NOMO-1 (cell line): Measurements from ENCODE around the gene SSC5D.
"Not testable (repeated sequence)": the region's sequence is repeated elsewhere in the genome, so short reads cannot be mapped to it uniquely, and the experiment has no call there.

Source experiments
- DNase-seq, 2 experiments: peaks; one replicate each; lab custom pipeline; 2025; ENCODE audit not compliant: unreplicated experiment in 2 of 2; lab: John Stamatoyannopoulos, UW

Gene SSC5D

DNA sequence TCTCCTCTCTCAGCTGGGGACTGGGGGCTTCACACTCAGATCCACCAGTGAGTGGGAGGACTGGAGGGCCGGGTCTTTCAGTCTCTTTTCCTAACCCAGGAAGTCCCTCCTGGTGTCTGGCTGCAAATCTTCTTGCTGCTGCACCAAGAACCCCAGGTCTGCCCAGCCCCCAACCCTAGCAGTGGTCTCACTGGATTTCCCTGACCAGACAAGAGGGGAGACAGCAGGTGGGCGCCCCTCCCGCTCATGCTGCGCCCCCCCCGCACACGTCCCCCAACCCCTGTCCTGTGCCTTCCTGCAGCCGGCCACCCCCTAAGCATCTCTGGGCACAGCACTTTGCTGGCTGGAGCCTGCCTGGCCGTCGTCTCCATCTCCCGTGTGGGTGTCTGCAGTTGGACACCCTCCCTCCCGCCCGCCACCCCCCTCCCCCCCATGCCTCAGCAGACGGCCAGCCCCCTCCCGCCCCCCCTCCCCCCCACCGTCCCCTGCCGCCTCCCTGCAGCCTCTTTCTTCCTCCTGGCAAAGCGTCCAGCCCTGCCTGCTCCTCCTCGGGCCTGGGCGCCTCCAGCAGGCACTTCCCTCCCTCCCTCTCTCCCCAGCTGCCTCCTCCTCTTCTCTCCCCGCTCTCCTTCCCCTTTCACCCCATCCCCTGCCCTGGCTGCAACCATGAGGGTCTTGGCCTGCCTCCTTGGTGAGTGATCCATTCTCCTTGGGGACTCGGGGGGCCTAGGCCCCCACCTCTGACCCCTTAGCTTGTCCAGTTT lies at the start of gene SSC5D:
SSC5D (plus strand) TSS at position 513 of the 764 bp plus-strand sequence; CDS start at position 667, 154 bp downstream.
- no peak for DNase-seq

DNA sequence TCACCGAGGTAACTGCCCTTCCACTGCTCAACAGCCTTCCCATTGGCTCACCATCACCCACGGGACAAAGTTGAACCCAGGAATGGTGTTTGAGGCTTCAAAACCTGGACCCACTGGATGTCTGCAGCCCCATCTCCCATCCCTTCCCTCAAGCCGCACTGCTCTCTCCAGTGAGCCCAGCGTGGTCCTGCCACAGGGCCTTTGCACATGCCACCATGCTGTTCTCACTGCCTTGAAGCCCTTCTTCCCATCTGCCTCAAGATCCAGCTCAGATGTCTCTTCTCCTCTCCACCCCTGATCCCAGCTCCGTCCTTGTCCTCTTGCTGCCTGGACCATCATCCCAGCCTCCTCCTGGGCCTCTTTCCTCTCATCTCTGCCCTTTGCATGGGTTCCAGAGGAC lies 49.2 kb upstream of the SSC5D start:
- DNase-seq = no peak

DNA sequence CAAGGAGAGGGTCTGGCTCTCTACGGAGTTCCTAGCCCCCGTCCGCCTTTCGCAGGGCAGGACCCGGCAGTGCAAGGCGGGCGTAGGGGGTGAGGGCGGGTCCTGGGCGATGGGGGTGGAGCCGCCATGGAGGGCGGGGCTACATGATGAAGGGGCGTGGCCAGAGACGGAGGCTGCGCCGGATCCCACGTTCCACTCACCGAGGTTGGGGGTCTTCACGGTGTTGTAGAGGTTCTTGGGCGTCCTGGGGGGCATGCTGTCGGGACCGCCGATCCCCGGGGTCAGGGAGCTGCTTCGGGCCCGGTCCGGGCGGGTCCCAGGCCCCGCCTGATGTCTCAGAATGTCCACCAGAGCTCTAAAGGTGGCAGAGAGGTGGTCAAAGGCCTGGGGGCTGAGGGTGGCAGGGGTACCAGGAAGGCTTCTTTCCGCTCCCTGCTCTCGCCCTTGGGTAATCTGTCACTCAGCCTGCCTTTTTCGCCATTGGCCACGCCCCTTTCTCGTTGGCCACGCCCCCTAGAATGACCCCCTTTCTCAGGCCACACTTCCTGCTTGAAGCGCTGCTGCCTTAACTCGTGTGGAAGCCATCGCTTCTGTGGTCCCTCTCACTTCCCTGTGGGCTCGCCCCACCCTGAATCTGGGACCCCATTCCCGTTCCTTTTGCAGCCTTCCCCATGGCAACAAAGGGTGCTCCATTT lies 47.7 kb upstream of the SSC5D start:
- DNase-seq = peak; percentile 48 to 52

DNA sequence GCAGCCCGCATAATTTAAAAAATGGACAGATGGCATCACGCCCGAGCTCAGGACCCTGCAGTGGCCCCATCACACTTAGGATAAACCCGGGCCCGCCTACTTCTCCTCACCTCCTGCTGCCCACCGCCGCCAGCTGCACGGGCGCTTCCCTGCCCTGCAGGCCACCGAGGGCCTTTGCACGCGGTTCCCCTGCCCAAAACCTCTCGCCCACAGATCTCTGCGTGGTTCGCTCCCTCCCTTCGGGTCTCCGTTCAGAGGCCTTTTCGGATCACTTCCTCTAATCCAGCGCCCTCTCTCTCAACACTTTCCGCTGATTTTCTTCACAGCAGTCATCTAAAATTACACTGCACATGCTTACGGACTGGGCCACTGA lies 46.9 kb upstream of the SSC5D start:
- peak; percentile 76 to 89 for DNase-seq

DNA sequence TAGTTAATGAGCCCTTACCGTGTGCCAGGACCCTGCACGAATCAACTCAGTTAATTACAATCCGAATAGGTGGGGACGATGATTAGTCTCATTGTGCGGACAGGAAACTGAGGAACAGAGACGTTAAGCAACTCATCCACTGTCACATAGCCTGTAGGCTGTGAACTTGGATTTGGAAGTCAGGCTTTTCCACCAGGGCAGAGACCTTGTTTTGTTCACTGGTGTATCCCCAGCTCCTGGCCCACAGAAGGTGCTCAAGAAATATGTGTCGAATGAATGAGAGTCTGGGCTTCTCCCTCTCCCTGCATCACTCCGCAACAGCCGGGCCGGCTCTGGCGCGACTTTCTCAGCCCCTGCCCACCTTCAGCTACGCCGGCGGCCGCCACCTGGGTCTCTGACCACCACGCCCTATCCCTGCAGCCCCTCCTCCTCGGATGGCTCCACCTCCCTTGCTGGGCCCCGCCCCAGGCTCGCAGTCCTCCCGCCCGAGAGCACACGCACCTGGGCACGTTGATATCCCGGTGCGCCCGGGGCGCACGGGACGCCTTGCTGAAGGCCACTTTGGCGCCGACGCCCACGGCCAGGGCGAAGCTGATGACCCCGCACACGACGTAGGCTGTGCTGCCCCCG lies 46.4 kb upstream of the SSC5D start:
- DNase-seq = no peak

DNA sequence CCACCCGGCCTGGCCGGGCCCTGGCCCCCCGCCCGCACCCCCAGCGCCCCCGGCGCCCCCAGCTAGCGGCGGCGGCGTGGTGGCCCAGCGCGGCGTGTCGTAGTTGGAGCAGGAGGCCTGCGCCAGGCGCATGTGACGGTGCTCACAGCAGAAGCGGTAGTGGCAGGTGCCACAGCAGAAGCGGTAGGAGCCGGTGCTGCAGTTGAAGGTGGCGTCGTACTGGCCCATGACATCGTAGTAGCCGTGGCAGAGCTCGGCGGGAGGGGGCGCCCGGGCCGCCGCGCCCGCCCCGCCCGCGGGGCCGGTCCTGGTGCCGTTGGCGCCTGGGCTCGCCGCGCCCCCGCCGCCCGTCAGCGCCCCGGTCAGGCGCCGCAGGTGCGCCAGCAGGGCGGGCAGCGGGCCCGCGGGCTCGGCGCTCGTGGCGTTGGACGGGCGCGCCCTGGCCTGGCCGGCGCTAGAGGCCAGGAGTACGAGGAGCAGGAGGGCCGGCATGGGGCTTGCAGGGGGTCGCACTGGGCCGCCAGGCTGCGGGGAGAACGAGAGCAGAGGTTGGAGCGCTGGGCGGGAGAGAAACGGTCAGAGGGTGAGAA lies 45.8 kb upstream of the SSC5D start:
- no peak for DNase-seq

DNA sequence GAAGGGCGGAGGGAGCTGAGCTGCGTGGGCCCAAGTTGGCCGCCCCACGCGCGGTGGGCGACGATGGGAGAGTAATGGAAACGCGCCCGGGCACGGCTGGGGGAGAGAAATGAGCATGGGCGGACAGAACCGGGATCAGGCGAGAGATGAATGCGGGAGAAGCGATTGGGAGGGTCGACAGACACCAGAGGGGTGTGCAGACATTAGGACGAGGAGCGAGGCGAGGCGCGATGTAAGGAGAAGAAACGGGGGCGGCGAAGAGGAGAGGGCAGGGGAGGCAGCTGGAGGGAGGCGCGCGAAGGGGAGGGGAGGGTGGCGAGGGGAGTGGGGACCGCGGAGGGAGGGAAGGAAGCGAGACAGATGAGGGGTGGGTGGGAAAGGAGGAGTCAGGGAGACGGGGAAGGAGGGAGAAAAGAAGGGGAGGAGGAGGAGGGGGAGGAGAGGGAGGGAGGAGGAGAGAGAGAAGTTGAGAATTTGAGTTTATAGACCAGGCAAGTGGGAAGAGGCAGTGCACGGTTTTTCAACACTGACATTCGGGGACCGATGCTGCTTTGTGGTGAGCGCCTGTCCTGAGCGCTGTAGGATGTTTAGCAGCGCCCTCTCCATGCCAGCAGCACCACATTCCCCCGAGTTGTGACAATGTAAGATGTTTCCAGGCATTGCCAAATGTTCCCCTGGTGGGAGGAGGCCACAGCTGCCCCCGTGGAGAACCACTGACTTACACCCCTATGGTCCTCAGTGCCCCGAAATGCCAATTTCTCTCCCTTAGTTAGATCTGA lies 45.0 kb upstream of the SSC5D start, which contains the start of gene SHISA7:
SHISA7 (minus strand) TSS at position 256 of the 779 bp plus-strand sequence. CDS start 437 bp downstream, outside the sequence.
- DNase-seq = no peak

DNA sequence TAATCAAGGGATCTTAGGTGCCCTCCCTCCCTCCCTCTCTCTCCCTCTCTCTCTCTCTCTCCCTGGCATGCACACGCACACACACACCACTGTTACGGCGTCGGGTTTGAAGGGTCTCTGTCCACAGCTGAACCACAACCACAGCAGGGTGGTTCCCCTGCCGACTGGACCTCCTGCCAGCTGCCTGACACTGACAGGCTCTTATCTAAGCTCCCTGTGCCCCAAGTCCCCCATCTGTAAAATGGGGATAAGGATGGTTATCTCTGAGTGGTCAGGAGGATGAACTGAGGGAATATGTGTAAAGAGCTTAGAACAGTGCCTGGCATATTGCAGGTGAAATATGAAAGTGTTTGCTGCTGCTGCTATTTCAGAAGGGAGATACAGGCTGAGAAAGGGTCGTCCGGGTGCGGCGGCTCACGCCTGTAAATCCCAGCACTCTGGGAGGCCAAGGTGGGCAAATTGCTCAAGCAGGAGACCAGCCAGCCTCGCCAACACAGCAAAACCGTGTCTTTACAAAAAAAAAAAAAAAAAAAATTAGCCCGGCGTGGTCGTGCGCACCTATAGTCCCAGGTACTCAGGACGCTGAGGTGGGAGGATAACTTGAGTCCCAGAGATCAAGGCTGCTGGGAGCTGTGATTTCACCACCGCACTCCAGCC lies 44.3 kb upstream of the SSC5D start:
- no peak for DNase-seq

DNA sequence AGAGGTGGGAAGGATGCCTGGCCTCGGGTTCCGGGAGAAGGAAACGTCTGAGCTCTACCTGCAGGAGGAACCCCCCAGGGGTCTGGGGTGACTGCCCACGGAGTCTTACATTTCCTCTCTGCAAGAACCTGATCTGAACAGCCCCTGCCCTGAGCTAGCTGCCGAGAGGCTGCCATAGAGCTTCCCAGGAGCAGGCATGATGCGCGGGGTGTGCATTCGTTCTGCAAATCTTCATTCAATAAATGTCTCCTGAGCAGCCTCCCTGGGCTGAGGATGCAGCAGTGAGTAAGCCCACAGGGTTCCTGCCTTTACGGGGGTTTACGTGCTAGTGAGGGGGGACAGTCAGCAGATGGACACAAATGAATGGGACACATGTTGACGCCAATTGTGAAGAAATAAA lies 43.6 kb upstream of the SSC5D start:
- no peak for DNase-seq

DNA sequence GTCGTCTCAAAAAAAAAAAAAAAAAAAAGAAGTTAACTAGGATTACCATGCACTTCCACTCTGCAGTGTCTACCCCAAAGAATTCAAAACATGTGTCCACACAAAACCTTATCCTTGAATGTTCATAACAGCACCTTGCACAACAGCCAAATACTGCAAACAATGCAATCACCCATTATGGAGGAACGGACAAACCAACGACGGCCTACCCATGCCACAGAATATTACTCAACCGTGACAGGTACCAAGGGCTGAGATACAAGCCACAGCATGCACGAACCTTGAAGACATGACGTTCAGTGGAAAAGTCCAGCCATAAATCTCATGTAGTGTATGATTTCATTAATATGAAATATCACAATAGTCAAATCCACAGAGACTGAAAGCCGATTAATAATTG lies 42.2 kb upstream of the SSC5D start:
- peak in 1 of 2 experiments; percentile 34 for DNase-seq

DNA sequence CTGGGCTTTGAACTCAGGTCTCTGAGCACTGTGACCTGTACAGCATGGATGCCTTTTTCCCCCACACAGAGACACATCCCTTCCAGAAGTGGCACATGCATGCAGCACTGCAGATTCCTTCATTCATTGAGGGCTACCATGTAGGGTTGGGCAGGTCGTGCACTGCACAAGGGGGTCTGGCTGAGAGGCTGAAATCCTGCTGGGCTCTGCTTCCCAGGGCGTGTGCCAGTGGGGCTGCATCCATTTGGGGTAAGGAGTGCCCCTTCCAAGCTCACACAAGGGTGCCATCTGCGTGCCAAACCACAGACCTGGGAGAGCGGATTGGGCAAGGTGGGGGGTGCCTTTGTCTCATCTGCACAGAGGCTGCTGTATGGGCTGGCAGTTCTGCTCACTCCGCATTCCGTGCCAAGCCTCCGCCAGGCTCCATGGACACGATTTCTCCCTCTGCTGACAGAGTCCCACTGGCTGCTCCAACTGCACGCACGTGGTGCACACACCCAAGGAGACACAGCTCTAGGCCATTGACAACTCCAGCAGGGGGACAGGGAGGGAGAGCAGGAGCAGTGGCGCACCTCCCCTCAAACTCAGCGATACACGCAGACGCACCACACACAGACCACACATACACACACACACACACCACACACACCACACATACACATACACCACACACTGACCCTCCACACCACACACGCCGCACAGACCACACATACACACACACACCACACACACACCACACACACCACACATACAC lies 40.6 kb upstream of the SSC5D start:
- peak in 1 of 2 experiments; percentile 38 for DNase-seq

DNA sequence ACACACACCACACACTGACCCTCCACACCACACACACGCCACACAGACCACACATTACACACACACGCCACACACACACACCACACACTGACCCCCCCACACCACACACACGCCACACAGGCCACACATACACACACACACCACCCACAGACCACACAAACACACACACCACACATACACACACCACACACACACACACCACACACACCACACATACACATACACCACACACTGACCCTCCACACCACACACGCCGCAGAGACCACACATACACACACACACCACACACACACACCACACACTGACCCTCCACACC lies 40.1 kb upstream of the SSC5D start:
- not testable (repeated sequence) for DNase-seq

DNA sequence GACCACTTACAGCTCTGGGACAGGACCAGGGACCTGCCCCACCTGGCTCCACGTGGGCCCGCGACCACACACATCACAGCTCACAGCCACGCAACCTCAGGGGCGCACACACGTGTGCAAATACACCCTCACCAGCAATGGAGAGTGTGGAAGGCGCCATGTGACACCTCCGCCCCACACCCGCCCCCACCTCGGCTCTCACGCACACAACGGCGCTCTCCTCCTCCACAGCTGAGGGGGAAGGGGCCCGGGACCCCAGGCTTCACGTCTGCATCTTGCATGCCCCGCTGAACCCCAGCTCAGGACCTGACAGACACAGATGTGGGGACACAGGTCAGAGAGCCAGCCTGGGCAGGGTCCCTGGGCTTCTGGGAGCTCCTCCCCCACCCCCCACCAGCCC lies 38.8 kb upstream of the SSC5D start:
- no peak for DNase-seq

DNA sequence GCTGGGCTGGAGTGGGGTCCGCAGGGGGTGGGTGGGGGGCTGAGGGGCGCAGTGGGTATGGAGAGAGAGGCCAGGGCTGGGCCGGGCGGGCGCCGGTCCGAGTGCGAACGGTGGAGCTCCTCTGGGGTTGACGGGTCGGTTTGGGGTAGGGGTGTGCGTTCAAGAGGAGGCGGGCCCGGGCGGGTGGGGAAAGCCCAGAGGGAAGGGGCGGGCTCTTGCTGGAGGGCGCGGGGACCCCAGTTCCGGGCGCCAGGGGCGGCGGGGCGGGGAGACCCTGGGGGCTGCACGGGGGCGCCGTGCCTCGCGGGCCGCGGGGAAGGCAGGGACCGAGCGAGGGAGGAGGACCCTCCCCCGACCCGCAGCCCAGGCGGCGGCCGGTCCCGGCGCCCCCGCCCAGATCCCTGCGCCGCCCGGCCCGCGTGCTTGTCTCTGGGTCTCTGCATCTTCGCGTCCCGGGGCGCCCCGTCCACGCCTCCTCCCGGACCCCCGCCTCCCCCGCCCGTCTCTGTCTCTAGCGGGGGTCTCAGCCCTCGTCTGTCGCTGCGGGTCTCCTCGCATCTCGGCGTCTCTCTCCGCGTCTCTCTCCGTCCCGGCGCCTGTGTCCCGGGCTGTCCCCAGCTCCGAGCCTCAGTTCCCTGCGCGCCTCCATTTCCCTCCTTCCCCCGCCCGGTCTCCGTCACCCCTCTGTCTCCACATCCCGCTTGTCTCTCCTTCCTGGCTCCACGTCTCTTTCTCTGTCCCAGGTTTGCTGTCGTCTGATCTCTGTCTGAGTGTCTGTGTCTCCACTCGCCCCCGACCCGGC lies 36.9 kb upstream of the SSC5D start:
- no peak for DNase-seq

DNA sequence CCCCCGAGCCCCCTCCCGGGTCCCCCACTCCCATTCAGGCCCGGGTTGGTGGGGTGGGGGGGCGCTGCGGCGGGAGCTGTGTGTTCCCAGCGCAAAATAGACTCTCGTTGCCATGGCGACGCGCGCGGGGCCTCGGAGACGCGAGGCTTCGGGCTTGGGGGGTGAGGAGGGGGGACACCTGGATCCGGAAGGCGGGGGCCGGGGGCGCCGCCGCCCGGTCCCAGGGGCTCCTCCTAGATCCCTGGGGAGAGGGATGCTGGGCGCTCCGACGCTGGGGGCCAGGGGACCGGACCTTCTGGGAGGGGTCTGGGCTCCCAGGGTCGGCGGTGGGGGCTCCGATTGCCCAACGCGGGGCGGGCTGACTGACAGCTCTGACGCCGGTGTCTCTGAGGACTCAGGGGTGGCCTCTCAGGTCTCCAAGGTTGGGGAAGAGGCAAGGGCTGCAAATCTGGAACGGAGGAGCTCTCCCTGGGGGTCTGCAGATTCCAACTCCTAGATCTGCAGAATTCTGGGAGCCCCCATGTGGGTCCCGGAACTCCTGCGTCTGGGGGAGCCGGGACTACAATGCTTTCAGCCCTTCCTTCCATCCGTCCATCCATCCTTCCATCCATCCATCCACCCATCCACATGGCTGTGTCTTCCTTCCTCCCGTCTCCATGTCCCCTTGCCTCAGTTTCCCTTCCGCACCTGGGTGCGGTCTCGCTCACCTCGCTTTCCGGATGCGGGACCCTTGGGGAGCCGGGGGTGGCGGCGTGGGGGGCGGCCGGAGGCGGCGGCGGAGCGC lies 36.1 kb upstream of the SSC5D start:
- DNase-seq = no peak

DNA sequence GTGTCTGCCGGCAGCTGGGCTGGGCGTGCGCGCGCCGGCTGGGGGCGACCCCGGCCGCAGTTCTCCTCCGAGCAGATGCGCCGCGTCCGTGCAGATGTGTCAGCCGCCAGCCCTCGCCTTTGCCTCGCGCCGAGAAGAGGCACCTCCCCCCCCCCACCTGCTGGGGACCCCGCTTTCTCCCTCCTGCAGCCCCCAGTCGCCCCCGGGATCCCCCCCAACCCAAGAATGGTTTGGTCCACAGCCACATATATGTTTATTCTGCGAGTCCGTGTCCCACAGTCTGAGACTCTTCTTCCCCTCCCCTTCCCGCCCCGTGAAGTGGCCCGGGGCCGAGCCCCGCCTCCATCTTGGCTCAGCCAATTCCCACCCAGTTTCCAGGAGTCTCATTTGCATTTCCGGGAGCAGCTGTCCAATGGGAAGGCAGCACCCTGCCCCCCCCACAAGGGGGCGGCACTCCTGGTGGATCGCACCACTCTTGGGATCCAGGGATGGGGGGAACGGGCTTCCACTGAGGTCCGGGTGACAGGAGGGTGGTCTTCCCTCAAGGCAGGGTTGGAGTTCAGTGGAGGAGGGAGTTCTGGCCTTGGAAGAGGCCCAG lies 35.4 kb upstream of the SSC5D start:
- peak in 1 of 2 experiments; percentile 44 for DNase-seq

DNA sequence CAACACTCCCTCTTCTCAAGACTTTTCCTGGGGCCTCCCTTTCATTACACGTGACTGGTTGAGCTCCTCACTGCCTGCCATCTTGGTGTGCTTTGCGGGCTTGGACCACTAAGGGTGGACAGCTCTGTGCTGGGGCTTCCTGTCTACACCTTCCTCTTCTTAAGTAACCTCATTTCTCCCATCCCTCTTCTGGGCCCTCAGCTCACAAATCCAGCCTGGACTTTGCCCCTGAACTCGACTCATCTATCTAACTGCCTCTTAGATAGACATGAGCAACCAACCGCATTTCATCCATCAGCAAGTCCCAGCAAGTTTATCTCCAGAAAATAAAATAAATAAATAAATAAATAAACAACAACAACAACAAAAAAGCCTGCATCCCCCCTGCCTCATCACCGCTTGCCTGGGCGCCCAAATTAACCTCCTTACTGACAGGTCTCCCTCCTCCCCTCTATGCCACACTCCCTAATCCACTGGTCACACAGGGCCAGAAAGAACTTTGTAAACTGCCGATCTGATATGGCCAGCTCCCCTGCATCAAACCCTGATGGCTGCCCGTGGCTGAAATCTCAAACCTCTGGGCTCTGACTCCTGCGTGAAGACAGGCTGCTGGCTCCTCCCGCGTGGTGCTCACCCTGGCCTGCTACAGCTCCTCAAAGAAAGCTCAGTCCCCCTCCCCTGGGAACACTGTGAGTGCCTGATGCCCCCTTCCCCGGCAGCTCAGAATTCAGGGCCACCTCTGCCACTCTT lies 34.5 kb upstream of the SSC5D start:
- no peak for DNase-seq
